WERI-Rb-1 (cell line): ENCODE data around the gene VWDE.

Experiments used
- DNase-seq: peaks from one replicate; pipeline ENCODE4 v3.0.0-alpha.2; 2020
- H3K27ac ChIP-seq: fragments of 250-450 bp; sonication (Bioruptor Pico); 2 replicates; pipeline ENCODE4 v1.5.1; 2020; ENCODE audit warnings: mild to moderate bottlenecking, moderate library complexity
- H3K27me3 ChIP-seq: fragments of 250-450 bp; sonication (Bioruptor Pico); 2 replicates; pipeline ENCODE4 v1.5.1; 2021; ENCODE audit warnings: mild to moderate bottlenecking, low read depth, moderate library complexity; ENCODE audit not compliant: insufficient read depth, severe bottlenecking
- H3K36me3 ChIP-seq: fragments of 250-450 bp; sonication (Bioruptor Pico); 2 replicates; pipeline ENCODE4 v1.5.1; 2020; ENCODE audit warnings: mild to moderate bottlenecking, moderate library complexity
- H3K4me3 ChIP-seq: 2 replicates; pipeline ENCODE4 v1.5.1; 2011; ENCODE audit warnings: low read depth, mild to moderate bottlenecking, control low read depth, low read length
- H3K9me3 ChIP-seq: fragments of 250-450 bp; sonication (Bioruptor Pico); 2 replicates; pipeline ENCODE4 v1.5.1; 2021; ENCODE audit warnings: mild to moderate bottlenecking, moderate library complexity; ENCODE audit not compliant: severe bottlenecking
- TF ChIP-seq, protein P1 (sequence below): IDR thresholded peaks from 2 replicates; pipeline ENCODE4 v1.5.1; 2011; ENCODE audit warnings: low read depth, mild to moderate bottlenecking, control low read depth, inconsistent platforms, low read length

The VWDE gene

GRCh38 chr7:12299367-12299766 is 104.3 kb downstream of the VWDE start:
- no peak overlapping the region for H3K27ac ChIP-seq
- no peaks in the 10 kb centered on the region for H3K36me3 ChIP-seq
- no peaks in the 10 kb centered on the region for H3K27me3 ChIP-seq
- DNase-seq = no peak
- TF ChIP-seq, protein P1, sequence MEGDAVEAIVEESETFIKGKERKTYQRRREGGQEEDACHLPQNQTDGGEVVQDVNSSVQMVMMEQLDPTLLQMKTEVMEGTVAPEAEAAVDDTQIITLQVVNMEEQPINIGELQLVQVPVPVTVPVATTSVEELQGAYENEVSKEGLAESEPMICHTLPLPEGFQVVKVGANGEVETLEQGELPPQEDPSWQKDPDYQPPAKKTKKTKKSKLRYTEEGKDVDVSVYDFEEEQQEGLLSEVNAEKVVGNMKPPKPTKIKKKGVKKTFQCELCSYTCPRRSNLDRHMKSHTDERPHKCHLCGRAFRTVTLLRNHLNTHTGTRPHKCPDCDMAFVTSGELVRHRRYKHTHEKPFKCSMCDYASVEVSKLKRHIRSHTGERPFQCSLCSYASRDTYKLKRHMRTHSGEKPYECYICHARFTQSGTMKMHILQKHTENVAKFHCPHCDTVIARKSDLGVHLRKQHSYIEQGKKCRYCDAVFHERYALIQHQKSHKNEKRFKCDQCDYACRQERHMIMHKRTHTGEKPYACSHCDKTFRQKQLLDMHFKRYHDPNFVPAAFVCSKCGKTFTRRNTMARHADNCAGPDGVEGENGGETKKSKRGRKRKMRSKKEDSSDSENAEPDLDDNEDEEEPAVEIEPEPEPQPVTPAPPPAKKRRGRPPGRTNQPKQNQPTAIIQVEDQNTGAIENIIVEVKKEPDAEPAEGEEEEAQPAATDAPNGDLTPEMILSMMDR = no peak
- H3K9me3 ChIP-seq = no peaks in the 10 kb centered on the region
- no peak overlapping the region for H3K4me3 ChIP-seq

DNA sequence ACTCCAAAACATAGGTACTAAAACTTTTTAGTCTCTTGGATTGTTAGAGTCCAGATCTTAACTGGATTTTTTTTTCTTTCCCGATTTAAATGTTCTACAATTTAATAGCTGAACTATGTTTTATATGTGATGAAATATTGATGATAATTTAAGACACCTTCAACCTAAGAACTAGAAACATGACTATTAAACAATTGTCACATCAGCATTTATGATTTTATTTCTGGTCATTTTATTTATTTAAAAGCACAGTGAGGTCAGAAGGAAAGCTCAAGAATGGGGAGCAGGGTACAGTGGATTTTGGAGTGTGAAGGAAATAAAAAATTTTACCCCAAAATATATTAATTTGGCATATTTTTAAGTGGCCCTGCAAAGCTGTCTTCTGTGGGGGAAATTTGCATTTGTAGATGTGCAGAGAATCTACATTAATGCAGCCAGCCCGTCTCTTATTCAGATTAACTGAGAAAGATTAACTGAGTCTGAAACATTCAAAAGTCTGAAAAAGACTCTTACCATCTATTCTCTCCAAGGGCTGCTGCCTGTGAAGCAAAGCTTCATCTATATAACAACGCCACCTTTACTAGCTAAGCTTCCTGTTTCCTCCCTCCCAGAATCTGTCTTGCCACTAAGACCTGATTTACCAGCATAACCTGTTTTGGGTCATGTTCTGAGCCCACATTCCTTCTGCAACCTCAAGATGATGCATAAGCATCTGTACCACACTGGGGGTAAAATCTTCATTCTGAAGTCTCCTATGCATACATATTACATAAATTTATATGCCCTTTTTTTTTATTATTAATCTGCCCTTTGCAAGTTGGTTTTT is 106.2 kb downstream of the VWDE start:
- Histone ChIP-seq H3K27me3 (no peaks in the 10 kb centered on the region), H3K27ac (no peak overlapping the region), H3K36me3 (no peaks in the 10 kb centered on the region), H3K4me3 (no peak overlapping the region), H3K9me3 (no peaks in the 10 kb centered on the region)
- no peak for DNase-seq
- TF ChIP-seq, protein P1 = no peak

GRCh38 chr7:12296051-12296570 is 107.6 kb downstream of the VWDE start:
- H3K36me3 ChIP-seq = no peaks in the 10 kb centered on the region
- DNase-seq = no peak
- TF ChIP-seq, protein P1 = no peak
- no peaks in the 10 kb centered on the region for H3K9me3 ChIP-seq
- H3K4me3 ChIP-seq = no peak overlapping the region
- H3K27ac ChIP-seq = no peak overlapping the region
- no peaks in the 10 kb centered on the region for H3K27me3 ChIP-seq

DNA sequence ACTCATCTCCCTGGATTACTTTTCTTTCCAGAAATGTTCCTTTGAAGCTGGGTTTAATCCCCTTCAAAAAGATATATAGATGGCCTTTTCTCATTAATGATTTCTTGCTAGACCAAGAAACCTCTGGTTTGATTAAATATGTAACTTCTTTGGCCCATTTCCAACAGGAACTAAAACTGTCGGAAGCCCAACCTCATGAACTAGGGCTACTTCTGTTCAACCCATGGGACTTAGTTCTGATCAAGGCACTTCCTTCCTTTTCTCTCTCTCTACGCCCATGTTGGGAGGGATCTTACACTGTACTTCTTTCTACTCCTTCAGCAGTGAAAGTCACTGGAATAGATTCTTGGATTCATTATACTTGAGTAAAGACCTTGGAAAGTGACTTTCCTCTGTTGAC is 109.0 kb downstream of the VWDE start:
- Histone ChIP-seq H3K36me3 (no peaks in the 10 kb centered on the region), H3K27ac (no peak overlapping the region)
- TF ChIP-seq, protein P1 = no peak

GRCh38 chr7:12291870-12292269 is 111.8 kb downstream of the VWDE start:
- H3K36me3 ChIP-seq = no peaks in the 10 kb centered on the region
- H3K4me3 ChIP-seq = no peak overlapping the region
- no peaks in the 10 kb centered on the region for H3K27me3 ChIP-seq
- DNase-seq = no peak
- no peak overlapping the region for H3K27ac ChIP-seq
- no peaks in the 10 kb centered on the region for H3K9me3 ChIP-seq
- TF ChIP-seq, protein P1 = no peak

More for the DNA sequence above, 109.0 kb downstream of the VWDE start:
- DNase-seq = no peak
- Histone ChIP-seq H3K27me3 (no peaks in the 10 kb centered on the region), H3K9me3 (no peaks in the 10 kb centered on the region), H3K4me3 (no peak overlapping the region)
